ENCODE measurements around the gene RSPRY1.

DNA sequence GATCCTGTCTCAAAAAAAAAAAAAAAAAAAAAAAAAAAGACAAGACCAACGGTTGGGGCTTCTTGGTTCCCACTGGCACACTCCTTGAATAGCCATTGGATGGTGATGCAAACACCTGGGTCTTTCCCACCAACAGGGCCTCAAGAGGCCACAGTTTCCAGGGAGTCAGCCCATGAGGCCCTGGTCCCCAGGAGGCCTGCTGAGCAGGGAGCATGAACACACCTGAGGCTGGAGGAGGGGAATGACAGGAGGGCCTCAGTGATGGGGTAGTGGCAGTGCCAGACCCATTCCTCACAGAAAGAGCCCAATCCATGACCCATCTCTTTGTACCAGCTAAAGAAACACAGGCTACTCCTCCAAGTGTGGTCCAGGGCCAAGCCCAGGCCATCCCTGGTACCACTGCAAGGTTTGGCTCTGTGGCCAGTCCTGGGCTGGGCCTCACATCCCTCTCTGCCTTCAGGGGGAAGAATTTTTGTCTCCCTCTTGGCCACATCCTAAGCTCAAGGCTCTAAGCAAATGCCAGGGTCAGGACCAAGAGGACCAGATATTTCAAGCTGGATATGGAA, 72.9 kb downstream of the RSPRY1 start:
- TF ChIP-seq POLR2A (IDR thresholded peaks at IDR 0.05; ENCODE audit: low read depth): no peak
- TF ChIP-seq, protein P1, sequence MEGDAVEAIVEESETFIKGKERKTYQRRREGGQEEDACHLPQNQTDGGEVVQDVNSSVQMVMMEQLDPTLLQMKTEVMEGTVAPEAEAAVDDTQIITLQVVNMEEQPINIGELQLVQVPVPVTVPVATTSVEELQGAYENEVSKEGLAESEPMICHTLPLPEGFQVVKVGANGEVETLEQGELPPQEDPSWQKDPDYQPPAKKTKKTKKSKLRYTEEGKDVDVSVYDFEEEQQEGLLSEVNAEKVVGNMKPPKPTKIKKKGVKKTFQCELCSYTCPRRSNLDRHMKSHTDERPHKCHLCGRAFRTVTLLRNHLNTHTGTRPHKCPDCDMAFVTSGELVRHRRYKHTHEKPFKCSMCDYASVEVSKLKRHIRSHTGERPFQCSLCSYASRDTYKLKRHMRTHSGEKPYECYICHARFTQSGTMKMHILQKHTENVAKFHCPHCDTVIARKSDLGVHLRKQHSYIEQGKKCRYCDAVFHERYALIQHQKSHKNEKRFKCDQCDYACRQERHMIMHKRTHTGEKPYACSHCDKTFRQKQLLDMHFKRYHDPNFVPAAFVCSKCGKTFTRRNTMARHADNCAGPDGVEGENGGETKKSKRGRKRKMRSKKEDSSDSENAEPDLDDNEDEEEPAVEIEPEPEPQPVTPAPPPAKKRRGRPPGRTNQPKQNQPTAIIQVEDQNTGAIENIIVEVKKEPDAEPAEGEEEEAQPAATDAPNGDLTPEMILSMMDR (IDR thresholded peaks at IDR 0.05): no peak
- no peak for TF ChIP-seq EP300 (IDR thresholded peaks at IDR 0.05)
- no peak for TF ChIP-seq POLR2AphosphoS5 (IDR thresholded peaks at IDR 0.05)

Data from esophagus muscularis mucosa (tissue), 4 donors.